ENCODE results near the gene GLUL.

- TF ChIP-seq CTCF (IDR thresholded peaks at IDR 0.05) (no peak), POLR2A (IDR thresholded peaks at IDR 0.05) (no peak)
Observed at GRCh38 chr1:182383037-182383661, 8.4 kb downstream of the GLUL start.
